Measurements from ENCODE around the gene ZSWIM9.
A peak's percentile ranks its signal among the peaks of the same experiment; 100 is the strongest.

ZSWIM9 gene

DNA sequence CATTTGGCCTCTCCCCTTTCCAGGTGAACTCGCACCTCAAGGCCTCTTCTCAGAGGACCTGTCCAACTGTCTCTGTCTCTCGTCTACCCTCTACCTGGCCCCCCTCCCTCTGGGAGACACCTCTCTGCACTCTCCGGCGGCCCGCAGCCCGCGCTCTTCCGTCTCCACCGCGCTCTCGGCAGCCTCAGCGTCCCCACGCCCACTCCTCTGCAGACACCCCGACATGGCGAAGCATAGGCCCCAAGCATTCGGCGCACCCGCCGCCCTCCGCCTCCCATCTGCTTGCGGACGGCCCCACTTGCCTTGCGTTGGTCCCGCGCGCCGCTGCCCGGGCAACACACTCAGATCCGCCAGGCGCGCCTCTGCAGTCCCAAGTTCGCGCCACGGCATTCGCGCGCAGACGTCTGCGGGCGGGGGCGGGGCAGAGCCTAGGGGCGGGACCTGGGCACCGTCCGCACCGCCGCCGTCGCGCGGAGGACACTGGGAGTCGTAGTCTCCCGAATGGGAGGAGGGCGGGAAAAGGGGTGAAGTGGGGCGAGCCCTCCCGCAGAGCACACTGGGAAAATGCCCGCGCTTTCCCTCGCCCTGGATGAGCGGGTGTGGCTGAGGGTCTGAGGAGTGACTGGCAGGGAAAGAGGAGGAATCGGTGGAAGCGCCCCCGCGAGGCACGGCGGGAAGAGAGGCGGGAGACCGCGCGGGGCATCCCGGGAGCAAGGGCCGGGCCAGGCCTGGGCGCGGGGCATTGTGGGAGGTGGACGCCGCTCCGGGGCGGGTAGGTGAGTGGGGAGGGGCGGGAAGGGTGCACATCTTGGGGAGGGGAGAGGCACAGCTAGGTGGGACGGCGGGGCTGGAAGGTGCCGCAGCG is at the start of gene ZSWIM9, which contains the start of gene LIG1:
Gene ZSWIM9, plus strand, starts transcription at position 742 of the 865 bp plus-strand sequence. CDS start 1,123 bp downstream, outside the sequence.
Gene LIG1, minus strand, starts transcription at position 406 of the 865 bp plus-strand sequence. CDS start 4,778 bp downstream, outside the sequence.
- peak; percentile 94 for DNase-seq (ENCODE audit: low spot score)

DNA sequence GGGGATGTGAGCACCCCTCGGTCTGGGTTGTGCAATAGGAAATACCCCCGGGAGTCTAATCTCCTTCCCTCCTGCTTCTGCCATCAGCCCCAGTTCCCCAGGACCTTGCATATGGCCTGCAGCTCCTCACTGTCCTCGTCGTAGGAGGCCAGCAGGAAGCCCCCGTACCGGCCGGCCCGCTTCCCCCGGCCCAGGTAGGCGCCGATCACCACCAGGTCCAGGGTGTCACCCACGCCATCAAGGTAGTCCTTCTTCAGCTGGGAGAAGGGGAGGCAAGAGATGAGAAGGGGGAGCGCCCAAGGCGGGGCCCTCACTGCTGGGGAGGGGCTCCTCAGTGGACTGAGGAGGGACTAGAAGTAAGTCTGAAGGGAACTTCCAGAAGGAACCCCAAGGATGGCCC is 49.4 kb upstream of the ZSWIM9 start:
- no peak for DNase-seq (ENCODE audit: low spot score)

DNA sequence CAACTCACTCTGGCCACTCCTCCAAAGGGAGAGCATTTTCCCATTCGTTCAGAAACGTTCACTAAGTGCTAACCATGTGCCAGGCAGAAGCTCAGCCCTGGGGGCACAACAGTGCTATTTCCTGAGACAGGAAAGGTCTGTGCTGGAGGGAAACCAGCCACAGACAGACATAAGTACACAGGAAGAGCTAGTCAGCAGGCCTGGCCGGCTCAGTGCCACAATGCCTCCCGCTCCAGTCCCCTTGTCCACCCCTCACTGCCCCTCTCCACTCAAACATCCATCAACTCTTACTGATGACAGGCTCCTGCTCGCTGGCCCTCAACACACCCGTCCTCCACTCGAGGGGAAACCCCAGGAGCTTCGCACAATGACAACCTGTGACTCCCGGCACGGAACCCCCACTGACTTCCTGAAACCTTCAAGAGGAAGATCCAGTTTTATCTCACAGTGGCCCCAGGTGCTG is 48.5 kb upstream of the ZSWIM9 start:
- DNase-seq (ENCODE audit: low spot score), result no peak

DNA sequence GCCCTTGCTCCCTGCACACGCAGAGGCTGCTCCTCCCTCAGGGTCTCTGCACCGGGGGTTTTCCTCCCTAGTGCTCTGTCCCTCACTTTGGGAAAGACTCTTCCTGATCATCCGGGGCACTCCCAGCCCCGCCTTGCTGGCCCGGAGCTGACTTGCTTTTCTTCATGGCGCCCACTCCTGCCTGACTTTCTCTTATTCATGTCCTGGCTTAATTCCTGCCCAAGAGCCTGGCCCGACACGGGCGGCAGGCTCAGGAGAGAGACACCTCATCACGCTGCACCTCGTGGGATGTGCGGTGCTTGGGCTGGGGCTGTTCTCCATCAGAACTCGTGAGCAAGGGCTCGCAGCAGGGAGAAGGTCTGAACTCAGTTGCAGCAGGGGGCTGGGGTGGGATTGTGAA is 48.1 kb upstream of the ZSWIM9 start:
- no peak for DNase-seq (ENCODE audit: low spot score)

DNA sequence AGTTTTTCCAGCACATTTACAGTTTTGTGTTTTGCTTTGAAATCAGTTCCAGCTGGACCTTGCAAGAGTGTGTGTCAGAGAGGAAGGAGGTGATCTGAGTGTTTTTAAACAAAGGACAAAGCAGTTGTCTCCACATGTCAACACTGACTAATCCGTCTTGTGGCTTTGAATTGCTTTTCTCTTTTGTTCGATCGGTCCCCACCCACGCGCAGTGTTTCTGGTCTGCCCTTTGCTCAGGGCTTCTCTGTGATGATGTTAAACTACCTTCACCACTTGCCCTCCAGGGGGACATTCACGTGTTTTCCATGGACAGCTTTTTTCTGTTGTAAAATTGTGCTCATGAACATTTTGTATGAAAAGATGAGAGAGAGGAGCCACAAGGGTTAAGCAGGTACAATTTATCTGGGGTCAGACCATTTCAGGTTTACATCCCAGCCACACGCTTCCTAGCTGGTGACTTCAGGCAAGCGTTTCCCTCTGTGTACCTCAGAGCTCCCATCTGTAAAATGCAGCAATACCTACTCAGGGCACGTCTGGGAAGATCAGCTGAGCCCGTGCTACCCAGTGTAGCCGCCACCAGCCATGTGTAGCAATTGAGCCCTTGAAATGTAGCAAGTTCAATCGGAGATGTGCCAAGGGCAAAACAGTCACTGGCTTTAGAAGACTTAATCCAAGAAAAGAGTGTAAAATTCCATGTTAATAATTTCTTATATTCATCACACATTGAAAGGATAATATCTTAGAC is 46.4 kb upstream of the ZSWIM9 start:
- DNase-seq (ENCODE audit: low spot score), result no peak

DNA sequence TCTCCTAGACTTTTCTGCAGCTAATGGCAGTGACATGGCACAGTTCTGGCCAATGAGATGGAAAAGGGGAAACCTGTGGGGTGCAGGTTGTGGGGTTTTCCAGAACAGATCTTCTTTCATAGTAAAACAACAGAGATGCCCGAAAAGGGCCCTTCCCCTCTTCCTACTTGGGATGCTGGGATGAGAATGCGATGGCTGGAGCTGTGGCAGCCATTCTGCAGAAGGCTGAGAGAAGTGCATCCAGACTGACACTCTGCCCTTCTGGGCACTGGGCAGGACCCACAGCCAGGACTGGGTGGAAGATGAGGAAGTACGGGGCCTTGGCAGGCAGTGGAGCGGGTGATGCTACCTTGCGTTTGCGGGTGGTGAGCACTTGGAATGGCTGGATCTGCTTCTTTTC is 42.9 kb upstream of the ZSWIM9 start:
- DNase-seq (ENCODE audit: low spot score), result no peak

DNA sequence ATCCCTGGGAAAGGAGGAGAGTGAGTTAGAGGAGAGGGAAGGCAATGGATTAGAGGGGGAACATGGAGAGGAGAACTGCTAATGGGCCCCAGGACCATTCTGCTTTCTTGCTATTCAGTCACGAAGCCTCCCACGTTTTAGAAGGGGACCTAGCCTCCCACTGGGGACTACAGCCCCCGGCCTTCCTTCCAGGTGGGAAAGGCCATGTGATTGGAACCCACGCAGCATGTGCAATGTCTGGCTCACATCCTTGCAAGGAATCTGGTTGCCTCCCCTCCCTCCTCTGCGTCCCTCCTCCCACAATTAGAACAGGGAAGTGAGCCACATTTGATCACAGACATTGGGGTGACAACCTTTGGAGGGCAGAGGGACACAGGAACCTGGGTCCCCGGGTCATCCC is 37.4 kb upstream of the ZSWIM9 start:
- DNase-seq (ENCODE audit: low spot score), result no peak

DNA sequence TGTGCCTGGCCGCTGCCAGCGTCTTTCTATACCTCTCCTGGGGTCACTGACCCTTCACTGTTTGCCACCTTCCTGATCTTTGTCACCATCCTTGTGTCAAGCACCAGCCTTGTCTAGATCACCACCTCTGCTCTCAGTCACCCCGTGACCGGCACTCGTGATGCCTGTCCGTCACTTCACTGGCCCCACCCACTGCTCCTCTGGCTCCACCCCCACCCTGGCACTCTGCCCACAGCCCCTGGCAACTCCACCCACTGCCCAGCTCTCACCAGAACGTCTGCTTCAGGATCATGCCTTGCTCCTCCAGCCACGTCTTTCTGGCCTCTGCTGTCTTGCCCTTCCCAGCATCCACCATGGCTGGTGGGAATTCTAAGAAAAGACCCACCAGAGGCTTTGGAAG is 35.1 kb upstream of the ZSWIM9 start:
- DNase-seq (ENCODE audit: low spot score), result peak; percentile 21

DNA sequence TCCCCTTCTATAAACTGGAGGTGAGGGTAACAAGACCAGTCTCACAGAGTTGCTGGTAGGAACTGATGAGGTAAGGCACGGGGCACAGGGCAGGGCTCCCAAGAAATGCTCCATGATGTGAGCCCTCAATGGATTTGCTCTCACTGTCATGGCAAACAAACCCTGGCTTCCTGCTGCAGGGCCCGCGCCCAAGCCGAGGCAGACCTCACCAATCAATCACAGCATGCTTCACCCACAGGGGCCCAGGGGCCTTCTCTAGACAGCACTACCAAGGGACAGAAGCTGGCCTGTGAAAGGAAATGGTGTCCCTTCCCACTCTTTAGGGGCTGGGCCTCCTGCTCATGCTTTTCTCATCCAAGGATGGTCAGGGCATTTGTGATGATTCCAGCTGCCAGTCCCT is 33.9 kb upstream of the ZSWIM9 start:
- DNase-seq (ENCODE audit: low spot score), result no peak

DNA sequence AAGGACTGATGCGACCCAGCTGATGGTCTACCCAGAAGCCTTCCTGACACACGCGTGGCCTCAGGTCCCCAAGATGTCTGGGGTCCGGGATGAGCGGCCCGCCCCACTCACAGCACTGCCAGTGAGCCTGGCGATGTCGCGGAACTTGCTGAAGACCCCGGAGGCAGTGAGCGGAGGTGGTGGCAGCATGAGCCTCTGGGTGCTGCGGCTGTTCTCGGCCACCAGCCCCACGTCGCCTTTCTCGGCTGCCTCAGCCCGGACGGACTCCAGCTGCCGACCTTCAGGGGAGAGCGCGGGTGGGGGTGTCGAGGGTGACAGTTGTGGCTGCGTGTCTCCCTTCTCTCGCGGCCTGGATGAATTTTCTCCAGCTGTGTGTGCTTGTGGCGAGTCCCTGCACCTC is 33.1 kb upstream of the ZSWIM9 start:
- DNase-seq (ENCODE audit: low spot score), result no peak

DNA sequence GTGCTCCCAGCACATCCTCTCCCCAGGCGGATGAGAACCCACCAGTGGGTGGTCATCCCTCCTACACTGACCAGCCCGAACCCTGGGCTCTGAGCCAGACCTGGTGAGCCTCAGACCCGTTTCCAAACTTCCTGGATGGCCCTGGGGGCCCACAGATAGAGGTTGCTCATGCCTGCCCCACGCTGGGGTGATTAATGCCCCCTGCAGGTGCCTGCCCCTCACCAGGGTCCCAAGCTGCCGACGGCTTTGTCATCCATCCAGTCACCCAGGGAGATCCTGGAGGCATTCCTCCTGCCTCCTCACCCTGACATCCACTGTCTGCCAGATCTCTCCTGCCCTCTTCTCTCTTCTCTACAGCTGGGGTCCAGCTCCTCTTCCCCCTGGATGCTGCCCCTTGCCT is 31.4 kb upstream of the ZSWIM9 start:
- no peak for DNase-seq (ENCODE audit: low spot score)

DNA sequence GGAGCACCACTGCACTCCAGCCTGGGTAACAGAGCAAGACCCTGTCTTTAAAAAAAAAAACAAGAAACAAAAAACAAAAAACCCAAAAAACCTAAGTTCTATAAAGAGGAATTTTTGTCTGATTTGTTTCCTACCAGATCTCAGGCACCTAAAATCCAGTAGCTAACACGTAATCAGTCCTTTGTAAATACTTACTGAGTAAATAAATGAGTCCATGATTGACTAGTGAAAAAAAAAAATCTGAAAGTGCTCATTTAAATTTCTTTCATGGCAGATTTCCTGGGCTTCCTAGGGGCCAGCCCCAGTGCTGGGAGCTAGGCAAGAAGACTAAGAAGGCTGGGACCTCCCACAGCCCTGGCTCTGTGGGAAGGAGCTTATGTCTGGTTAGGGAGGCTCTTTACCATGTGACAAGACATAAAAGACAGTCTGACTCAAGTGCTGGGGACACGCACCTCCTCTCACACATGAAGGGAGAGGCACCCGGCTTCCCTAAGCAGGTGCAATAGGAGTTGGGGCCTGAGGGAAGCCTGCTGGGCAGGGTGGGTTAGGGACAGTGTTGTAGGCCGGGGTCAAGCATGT is 22.8 kb upstream of the ZSWIM9 start:
- no peak for DNase-seq (ENCODE audit: low spot score)

DNA sequence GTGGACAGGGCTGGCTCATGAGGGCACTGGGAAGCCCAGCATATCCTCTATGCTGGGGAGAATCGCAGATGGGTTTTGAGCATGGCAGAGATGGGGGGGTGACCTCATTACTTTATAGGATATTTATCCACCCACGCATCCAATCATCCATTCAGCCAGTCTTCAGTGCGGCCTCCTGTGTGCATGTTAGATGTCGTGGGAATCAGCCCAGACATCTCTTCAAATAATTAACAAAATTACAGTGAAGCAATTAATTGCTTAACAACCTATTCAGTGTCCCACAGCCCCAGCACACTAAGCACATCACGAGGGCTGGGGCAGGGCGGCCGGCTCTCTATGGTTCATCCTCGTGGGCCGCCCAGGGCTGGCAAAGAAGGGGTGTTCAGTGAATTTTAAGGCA is 21.9 kb upstream of the ZSWIM9 start:
- DNase-seq (ENCODE audit: low spot score), result no peak

DNA sequence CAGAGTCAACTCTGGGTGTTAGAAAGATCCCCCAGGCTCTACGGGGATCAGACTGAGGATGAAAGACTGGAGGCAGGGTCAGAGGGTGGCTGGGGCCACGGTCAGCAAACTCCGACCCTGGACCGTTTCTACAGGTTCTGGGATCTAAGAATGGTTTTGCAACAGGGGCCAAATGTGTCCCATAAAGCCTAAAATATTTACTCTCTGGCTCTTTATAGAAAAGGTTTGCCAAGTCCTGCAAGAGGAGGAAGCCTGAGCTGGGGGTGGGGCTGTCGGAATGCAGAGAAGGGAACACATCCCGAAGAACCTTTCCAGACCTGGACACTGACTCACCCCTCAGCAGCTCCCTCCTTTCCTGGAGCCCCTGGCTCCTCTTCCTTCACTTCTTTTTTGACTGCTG is 21.1 kb upstream of the ZSWIM9 start:
- no peak for DNase-seq (ENCODE audit: low spot score)

DNA sequence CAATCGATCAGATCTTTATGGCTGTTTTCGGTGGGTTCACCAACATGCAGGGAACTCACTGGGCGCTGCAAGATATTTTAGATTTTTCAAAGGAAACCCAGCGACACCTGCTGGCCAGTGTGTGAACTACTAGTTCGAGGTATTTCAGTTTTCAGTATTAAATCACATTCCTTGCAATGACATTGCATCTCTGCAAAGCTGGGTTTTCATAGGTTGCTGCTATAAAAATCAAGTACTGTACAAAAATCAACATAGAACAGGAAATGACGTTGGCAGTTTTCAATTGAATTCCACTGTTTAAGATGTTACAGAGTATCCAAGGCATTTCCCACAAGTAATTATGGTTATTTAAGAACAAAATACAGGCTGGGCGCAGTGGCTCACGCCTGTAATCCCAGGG is 17.9 kb upstream of the ZSWIM9 start:
- peak; percentile 69 for DNase-seq (ENCODE audit: low spot score)

DNA sequence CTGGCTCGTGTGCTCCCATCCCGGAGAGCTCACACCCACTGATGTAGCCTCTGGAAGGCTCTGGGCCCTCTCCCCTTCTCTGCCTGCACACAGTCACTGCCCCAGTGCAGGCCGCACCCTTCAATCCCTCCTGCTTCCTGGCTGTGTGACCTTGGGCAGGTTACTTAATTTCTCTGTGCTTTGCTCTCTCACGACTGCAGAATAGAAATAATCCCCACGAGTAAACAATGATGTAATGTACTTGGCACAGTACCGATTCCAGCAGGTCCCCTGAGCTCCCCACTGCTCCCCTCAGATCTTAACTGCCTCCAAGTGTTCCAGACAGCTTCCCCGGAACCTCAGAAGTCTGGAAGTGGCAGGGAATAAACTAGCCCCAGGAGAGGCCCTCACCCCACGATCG is 16.5 kb upstream of the ZSWIM9 start:
- no peak for DNase-seq (ENCODE audit: low spot score)

DNA sequence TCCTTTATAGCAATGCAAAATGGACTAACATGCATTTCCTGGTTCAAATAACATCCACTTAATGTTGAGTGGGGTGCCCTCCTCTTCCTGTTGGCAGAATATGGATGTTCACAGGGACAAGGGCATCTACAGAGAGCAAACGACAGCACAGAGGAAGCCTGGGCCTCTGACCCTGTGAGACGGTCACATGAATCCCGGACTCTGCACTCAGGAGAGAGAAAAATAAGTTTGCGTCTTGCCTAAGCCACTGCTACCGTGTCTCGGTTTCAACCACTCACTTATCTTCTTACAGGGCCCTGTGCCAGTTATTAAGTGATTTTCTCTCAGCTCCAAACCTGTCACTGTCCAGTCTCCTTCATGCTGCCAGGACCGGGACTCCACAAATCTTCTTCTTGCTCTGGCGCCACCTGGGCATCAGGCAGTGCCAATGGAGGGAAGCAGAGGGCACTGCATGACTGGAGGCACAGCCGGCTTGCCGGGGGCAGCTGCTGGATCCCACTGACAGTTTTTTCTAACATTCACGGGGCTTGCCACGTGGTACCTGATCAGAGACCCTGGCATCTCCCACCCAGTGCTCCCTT is 12.2 kb upstream of the ZSWIM9 start:
- no peak for DNase-seq (ENCODE audit: low spot score)

DNA sequence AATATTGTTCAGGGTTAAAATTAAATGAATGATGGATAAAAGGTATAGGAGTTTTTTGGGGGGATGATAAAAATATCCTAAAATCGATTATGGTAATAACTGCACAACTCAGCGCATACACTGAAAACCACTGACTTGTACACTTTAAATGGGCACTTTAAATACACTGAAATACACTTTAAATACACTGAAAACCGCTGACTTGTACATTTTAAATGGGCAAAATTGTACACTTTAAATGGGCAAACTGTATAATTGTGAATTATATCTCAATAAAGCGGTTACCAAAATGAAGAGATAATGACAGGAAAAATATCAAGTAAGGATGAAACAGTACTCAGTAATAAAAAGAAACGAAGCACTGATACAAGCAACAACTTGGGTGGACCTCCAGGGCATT is 1.8 kb upstream of the ZSWIM9 start:
- no peak for DNase-seq (ENCODE audit: low spot score)

DNA sequence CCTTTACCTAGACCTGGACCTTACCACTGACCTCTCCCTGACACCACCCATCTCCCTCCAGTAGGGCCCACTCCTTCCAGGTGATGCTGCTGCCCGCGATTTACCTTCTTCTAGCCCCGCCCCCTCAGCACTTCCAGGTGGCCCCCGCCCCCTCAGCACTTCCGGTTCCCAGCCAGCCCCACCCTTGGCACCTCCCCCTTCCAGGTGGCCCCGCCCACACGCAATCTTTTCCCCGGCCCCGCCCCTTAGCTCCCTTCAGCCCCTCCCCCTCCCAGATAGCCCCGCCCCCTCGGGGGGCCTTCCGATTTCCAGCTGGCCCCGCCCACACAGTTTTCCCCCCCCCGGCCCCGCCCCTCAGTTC is 922 bp upstream of the ZSWIM9 start:
- DNase-seq (ENCODE audit: low spot score), result peak; percentile 95

DNA sequence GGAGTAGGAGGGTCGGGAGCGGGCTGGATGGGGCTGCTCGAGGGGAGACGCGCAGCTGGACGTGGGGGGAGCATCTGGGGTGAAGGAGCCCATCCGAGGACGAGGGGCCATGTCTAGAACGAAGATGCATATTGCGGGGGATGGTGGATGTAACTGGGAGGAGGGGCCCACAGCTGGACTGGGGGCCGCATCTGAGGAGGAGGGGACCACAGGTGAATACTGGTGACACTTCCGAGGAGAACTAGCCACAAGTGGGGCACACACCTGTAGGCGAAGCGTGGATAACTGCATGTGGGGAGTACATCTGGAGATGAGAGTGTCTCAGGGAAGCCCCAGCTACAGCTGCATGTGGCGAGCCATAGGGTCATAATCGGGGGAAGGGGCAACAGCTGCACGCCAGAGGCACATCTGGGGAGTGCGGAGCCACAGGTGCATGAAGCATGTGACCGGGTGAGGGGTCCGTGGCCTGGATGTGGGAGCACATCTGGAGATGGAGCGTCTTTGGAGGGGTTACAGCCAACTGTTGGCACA is 402 bp downstream of the ZSWIM9 start:
- no peak for DNase-seq (ENCODE audit: low spot score)

DNA sequence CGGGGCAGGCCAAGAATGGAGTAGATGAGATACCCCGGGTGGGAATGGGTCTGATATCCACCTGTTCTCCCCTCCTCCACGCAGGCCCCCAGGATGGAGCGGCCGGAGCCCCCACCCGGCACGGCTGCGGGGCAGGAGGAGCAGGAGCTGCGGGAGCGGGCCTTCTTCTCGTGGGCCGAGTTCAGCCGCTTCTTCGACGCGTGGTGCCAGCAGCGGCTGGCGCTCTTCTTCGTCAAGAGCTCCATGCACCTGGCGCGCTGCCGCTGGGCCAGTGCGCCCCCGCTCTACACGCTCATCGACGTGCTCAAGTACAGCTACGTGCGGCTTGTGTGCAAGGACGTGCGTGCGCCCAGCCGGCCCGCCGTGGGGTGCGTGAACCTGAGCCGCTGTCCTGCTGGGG is 1.2 kb downstream of the ZSWIM9 start:
- no peak for DNase-seq (ENCODE audit: low spot score)

DNA sequence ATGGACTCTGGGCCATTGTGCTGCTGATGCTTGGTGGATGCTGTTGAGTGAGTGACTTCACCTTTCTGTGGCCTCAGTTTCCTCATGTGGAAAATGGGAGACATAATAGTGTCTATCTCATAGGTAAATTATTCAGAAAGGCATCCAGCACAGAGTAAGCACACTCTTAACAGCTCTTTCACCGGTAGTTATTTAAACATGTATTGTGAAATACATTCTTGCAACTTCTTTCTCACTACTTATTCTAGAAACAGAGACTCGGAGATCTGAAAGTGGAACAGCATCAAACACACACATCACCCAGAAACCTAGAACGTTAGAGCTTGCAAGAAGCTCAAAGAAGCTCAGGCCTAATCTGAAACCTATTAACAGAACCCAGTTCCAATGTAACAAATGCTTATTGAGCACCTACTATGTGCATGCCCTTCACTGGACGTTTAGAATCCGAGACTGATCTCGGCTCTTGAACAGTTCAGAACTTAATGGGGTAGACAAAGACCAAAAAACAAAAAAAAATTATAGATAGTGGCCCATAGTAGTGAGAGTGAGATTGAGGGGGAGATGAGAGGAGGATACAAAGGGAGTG is 4.1 kb downstream of the ZSWIM9 start:
- no peak for DNase-seq (ENCODE audit: low spot score)

Data from germinal center (tissue), 1 donor.